Activated CD4-positive, alpha-beta T cell treated with anti-CD3 and anti-CD28 coated beads, Interleukin-2, amount 50 U/mL, for 1 hour (primary cell): Measurements from ENCODE around the gene KRTAP27-1.
A peak's percentile ranks its signal among the peaks of the same experiment; 100 is the strongest.

Experiments used
- DNase-seq: peaks from one replicate; pipeline ENCODE4 v3.0.0-alpha.2; 2020

Gene KRTAP27-1, protein sequence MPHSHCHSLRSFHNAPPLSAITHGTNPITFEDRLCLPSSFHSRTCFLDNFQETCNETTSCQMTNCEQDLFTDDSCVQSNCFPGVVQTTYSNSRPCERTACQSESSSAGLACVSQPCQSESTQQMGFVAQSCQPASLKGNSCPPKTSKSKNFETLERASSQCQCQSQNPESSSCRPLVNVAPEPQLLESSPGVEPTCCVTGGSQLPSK

DNA sequence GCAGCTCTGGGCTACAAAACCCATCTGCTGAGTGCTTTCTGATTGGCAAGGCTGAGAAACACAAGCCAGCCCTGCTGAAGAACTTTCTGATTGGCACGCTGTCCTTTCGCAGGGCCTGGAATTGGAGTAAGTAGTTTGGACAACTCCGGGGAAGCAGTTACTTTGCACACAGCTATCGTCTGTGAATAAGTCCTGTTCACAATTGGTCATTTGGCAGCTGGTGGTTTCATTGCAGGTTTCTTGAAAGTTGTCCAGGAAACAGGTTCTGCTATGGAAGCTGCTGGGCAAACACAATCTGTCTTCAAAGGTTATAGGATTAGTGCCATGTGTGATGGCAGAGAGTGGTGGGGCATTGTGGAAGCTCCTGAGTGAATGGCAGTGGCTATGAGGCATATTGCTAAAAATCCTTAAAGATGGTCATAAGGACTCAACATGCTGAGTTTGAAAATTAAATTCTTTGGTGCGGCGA lies at the start of gene KRTAP27-1:
Gene KRTAP27-1, minus strand, starts transcription at position 419 of the 469 bp plus-strand sequence. Its CDS starts 26 bp downstream, at position 393.
- DNase-seq = no peak

DNA sequence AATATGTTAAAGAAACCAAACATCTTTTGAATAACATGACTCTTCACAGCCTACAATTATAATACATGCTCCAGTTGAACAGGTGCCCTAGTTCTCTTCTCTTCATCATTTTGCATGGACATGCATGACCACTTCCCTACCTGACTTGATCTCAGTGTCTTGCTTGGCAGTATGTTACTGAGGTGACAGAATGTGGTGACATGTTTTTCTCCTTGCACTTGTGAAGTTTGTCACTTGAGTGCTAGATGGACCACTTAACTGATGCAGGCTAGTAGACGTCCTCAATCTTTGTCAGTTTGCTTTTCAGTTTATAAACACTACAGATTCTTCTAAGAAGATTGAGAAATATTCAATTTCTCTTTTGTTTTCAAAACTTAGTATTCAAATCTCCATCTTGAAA lies 44.7 kb upstream of the KRTAP27-1 start:
- no peak for DNase-seq

DNA sequence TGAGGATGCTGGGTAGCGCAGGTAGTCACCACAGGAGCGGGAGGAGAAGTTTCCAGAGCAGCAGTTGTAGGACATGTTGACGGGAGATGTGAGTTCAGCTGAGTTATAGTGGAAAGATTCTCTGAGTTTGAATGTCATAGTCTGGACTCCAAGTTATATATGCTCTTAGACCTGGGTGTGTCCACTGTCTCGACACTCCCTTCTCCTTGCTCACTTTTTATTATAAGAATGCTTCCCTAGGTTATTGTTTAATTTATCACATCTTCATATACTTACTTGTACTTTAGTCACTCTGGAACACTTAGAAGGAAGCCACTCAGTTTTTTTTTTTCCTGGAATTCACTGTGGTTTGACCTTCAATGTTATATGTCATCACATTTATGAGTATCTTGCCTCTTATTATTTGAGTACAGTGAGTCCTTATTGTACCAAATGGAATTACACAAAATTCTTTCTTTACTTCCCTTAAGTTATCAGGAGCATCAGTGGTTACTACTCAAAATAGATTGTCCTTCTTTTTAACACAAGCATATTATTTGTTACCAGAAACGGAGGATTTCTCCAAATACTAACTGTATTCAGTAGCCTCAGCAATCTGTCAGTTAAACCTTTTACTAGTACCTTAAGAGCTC lies 34.8 kb upstream of the KRTAP27-1 start, which contains the start of gene KRTAP13-2:
Gene KRTAP13-2, minus strand, starts transcription at position 133 of the 632 bp plus-strand sequence. Its CDS starts 58 bp downstream, at position 75.
- no peak for DNase-seq

DNA sequence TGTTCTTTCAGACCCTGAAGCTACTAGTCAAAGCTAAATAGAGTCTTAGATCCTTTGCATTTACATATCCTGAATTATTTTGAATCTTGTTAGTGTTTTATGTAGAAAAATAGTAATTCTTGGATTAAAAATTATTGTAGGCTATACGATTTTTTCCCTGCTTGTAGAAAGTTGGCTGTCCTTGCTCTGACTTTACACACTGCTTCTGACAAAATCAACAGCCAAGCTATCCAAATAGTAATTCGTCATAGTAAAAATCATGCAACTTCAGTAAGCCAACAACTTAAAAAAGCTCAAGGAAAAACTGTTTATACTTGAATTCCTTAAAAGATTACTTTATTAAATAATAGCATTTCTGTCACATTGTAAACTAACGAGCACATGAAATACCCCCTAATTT lies 18.4 kb upstream of the KRTAP27-1 start:
- no peak for DNase-seq

DNA sequence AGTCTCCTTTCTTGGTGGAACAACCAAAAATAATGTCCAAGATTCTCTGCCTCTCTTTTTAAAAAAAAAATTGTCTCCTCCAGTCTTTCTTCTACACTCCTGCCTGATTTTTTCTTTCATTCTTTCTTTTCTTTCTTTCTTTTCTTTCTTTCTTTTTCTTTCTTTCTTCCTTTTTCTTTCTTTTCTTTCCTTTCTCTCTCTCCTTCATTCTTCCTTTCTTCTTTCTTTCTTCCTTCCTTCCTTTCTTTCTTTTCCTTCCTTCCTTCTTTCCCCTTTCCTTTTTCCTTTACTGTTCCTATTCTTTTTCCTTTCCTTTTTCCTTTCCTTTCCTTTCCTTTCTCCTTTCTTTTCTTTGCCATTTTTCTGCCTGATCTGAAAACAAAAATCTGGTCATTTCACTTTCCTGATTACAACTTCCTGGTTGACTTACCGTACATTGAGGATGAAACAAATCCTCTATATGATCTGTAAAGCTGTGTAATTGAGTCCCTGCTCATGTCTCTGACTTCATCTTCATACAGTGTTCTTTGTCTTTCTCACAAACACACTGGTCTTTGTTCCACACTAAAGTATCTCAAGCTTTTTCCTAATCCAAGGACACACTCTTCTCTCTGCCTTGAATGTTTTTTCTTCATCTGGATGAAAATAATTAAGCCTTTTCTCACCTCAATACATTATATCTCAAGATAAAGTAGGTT lies 17.0 kb upstream of the KRTAP27-1 start:
- no peak for DNase-seq

DNA sequence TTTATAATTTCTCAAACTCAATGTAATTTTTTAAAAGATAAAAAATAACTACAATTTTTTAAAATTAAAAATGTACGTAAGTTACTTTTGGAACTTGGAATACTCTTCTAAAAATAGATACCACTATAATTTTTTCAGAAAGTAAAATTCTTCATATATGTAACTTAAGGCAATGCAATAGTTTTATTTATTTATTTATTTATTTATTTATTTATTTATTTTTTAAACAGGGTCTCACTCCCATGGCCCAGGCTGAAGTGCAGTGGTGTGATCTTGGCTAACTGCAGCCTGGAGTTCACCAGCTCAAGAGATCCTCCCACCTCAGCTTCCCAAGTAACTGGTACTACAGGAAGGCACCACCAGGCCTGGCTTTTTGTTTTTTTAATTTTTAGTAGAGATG lies 14.0 kb upstream of the KRTAP27-1 start:
- no peak for DNase-seq

DNA sequence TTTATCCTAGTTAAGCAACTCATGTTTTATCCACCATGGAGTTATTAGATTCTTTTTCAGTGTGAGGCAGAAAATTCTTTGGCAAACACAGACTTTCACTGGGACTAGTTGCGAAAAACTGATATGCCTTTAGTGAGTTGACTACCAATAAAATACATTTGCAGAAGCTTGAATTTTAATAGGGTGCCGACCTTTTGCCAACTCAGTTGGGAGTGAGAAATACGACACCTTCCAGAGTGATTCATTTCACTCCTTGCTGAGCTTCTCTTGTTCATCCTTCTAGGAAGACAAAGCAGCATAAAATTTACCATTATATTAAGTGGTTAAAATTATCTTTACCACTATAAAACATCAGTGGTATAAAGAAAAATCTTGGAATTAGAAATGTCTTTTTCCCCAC lies 12.1 kb upstream of the KRTAP27-1 start:
- DNase-seq = no peak

DNA sequence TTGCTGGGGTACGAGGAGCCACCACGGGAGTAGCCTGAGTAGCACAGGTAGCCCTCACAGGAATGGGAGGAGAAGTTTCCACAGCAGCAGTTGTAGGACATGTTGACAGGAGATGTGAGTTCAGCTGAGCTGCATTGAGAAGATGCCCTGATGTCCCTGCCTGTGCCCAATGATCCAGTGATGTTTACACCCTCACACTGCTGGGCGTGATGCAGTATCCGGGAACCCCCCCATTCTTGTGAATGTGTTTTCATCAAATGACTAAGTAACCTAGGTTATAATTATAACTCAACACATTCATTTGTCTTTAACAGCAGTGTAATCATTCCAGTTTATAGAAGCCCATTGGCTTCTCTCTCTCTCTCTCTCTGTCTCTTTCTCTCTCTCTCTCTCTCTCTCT lies 11.0 kb upstream of the KRTAP27-1 start, which contains the start of gene KRTAP23-1:
Gene KRTAP23-1, minus strand, starts transcription at position 101 of the 400 bp plus-strand sequence. Its CDS starts 0 bp downstream, at position 101.
- DNase-seq = no peak

DNA sequence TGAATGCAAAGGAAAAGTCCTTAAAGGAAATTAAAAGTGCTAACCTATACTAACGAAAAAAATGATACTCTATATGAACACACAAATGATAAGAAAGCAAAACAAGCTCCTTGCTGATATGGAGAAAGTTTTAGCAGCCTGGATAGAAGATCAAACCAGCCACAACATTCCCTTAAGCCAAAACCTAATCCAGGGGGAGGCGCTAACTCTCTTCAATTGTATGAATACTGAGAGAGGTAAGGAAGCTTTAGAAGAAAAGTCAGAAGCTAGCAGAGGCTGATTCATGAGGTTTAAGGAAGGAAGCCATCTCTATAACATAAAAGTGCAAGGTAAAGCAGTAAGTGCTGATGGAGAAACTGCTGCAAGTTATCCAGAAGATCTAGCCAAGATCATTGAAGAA lies 7.5 kb upstream of the KRTAP27-1 start:
- DNase-seq = no peak

DNA sequence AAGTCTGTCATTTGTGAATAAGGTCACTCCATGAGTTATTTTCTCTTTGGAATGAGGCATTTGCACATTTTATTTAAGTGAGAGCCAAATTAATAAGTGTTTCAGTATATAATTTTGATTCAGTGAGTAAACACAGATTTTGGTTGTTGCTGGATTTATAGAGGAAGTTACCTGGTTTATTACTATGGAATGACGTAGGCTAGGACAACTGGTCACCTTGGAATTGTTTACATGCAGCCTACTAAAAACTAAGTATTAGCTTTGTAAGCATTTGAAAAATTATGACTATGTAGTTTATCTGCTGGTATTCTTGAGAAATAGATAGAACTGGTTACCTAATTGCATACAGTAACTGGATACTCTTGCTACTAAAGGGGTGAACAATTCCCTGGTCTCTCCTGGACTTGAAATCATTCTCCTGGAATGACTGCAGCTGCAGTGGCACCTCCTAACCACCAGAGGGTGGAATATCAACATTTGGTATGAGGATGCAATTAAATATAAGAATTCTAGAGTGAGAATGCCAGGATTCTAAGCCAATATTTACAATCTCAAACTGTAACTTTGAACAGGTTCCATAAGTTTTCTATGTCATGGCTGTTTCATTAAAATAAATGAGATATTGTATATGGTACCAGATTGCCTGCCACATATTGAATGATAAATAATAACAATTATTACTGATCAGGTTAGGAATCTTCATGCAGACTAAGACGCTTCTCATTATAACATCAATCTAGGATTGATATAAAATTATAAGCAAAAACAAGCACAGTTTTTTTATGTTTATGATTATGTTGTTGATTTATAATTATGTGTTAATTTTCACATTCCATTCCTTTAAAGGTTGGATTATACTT lies 3.5 kb upstream of the KRTAP27-1 start:
- DNase-seq = peak; percentile 10

DNA sequence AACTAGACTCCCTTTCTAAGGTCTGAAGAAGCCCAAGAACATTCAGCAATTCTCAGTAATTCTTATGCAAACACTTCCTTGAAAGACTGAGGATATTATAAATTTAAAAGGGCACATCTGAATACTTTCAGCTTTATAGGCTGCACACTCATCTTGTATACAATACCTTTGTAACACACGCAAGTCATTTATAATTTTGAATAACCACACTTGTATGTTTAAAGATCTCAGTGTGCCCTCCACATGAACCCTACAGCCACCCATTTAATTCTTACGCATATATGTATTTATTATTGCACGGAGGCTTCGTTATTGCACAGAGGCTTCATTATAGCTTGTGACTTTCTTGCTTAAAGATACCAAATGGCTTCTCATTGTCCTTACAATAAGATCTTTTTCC lies 1.2 kb upstream of the KRTAP27-1 start:
- no peak for DNase-seq

DNA sequence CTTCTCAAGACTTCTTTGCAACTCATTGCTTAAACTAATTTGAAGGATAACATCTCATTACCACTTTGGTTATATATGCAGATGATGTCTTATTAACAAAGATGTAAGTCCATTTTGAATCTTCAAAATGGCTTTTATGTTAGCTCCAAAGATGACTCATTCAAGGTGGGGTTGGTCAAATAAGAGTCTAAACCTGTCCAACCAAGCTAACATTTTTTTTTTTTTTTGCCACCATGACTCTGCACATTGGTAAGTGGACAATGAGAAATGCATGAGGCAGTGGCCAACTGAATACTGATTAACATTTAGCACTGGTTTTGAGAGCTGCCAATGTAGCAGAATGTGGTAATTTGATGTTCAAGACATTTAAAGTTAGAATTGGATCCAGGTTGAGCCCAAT lies 278 bp upstream of the KRTAP27-1 start:
- DNase-seq = no peak

DNA sequence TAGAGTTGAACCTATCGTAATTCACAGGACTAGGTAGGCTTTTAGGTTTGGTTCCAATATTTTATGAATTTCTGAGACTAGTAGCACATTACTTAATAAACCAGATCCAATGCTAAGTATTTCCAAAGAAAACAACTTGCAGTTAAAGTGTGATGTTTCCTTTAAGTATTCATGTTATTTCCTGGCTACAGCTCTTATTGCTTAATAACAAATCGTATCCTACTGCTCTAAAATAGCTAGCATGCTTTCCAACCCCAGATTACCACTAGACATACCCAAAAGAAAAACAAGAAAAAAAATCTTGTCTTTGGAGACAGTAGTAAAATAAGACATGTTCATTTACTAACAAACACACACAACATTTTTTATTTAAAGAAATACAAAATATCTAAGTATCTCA lies 898 bp downstream of the KRTAP27-1 start:
- no peak for DNase-seq

DNA sequence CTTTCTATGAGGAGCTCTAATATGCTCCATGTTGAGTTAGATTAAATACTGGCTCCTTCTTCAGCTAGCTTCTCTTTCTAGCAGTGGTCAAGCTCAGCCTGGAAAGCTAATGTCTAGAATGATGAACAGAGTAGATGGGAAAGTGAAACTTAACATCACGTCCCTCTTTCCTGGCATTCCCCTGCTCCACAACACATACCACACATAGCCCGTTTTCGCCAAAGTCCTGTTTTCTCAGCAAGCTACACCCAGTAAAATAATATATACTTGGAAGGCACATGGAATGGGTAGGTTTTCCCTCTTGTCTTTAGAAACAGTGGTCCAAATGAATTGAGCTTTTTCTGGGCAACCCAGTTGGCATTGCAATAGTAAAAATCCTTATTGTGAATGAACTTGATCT lies 3.8 kb downstream of the KRTAP27-1 start:
- no peak for DNase-seq

DNA sequence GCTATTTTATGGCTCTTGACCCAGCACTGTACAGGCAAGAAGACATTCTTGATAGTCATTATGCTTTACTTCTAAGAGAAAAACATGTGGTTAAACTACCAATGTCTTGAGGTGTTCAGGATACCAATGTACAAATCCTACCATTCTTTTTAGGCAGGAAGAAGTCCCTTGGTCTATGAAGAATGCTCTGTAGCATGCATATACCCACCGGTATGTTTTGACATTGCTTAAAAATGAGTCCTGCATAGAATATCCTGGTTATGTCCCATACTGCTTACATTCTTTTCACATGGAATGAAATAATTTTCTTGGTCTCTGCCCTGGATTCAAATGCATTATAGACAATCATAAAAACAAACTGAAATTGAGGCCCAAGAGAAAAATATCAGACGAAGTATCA lies 4.8 kb downstream of the KRTAP27-1 start:
- no peak for DNase-seq

DNA sequence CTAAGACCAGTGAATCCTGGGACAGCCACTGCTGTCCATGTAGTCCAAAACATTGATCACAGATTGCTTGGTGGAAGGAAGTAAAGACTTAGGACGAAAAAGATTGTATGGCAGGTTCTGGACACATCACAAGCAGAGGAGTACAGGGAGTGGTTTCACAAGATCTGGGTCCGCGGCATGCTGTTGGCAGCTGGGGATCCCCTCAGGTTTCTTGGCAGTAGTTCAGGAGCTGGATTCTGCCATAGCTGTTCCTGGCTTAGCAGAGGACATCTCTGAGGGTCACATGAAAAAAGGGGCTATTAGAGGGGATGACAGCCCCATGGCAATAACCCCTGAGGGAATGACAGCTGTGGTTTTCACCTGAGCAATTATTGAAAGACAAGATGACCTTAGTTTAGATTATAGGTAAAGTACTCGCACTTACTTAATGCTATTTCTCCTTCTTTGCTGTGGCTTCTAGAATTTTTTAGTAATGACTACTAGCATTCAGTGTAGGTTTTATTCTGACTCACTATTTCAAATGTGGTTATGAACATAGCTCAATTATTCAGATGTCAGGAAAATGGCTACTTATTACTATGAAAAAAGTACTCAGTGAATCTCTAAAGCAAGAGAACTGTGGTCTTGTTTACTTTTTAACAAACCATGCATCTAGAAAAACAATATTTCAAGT lies 8.2 kb downstream of the KRTAP27-1 start:
- DNase-seq = no peak

DNA sequence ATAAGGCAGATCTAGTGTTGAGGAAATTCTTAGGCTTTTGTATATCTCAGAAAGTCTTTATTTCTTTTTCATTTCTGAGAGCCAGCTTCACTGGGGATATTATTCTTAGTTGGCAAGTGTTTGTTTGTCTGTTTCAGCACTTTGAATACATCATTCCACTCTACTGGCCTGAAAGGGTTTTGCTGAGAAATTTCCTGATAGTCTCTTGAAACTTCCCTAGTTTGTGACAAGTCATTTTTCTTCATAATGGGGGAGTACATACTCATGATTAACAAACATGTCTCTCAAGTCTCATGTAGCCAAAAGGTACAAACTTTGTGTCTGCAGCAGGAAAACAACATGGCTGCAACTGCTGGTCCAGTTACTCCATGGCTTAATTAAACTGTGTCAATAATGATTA lies 11.1 kb downstream of the KRTAP27-1 start:
- DNase-seq = no peak

DNA sequence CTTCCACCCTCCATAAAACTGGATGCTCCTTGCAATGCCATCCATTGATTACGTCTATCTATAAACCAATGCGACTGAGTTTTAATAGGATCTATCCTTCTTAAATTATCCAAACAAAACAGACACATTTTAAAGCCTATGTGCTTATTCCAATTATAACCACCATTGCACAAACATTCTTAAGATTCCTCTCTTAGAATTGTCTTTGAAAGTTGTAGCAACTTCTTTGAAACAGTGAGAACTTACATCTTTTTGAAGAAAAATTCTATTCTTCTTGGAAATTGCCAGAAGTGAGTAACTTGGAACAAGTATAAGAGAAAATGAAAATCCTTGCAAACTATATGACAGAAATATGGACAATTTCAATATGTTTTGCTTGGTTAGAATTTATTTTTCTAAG lies 17.3 kb downstream of the KRTAP27-1 start, which contains the start of gene KRTAP26-1:
Gene KRTAP26-1, minus strand, starts transcription at position 101 of the 400 bp plus-strand sequence. CDS start 280 bp downstream, outside the sequence.
- no peak for DNase-seq

DNA sequence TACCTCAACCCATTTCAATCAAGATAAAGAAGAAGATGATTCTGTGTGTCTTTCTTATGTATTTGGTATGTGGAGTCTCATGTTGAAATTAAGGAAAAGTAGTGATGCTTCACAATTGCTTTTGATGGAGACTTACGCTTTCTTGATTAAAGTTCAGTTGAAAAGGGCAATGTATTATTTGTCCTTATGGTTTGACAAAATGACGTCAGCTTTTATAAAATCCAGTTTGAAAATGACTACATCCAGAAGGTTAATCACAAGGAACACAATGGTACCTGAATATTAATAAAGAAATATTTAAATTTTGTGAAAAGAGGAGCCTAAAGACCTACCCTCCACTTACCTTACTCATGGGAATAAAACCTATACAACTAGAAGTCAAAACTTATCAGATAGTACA lies 21.8 kb downstream of the KRTAP27-1 start:
- no peak for DNase-seq

DNA sequence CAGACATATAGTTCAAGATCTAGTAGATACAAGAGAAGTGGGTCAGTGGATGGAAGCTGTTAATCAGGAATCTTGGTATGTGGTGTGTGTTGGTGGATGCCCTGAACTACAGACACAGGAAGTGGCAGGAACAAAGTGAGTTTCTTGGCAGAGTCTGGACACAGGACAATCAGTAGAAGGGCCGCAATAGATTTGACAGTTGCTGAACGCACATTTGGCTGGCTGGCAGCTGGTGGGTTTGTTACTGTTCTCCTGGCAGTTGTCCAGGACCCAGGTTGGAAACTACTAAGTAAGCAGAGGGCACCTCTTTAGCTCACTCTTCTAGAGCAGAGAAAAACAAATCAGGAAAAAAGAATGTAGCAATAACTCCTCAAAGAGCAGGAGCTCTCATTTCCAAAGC lies 30.6 kb downstream of the KRTAP27-1 start:
- DNase-seq = no peak

DNA sequence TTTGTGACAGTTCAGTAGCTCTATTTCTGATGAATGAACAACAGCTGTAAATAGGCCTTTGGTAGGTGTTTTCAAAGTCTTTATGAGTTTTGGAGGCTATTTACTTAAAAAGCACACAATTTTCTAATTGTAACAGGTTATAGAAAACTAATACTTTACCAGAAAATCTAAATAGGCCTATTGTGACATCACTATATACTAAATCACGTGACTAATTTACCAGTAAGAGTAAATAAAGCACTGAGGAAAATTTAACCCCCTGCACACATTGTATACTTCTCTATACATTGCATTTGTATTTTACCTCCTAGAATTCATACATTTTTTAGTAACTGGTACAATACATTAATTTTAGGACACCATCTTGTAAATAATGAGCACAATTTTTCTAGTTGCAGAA lies 32.4 kb downstream of the KRTAP27-1 start:
- DNase-seq = no peak

DNA sequence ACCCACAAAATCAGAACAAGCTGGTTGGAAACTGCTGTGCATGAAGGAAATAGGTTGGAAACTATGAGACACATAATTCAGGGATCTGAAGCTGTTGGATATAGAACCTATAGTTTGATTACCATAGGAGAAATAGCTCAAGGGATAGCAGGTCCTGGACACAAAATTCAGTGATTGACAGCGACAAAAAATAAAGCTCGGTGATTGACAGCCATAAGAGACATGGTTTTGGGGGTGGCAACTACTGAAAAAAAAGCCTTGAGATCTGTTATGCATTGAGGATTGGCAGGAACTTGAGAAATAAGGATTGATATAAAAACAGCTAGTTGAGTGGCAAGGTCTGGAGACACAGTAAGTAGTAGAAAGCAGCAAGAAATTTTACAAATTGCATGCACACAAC lies 48.3 kb downstream of the KRTAP27-1 start, which contains the start of gene KRTAP25-1:
Gene KRTAP25-1, minus strand, starts transcription at position 300 of the 400 bp plus-strand sequence. Its CDS starts 24 bp downstream, at position 276.
- no peak for DNase-seq
